Natural killer cell treated with Interleukin-12 subunit alpha and Interleukin-12 subunit beta and Interleukin-15 and Interleukin-18, amount 100 ng/mL, for 72 hours (primary cell): ENCODE measurements around the gene ATP1B3. TPM values are rescaled to one million over a fixed set of nuclear protein-coding genes. Genes with fewer than 3 reads are reported as not detected.
"Not testable (repeated sequence)": the region's sequence is repeated elsewhere in the genome, so short reads cannot be mapped to it uniquely, and the experiment has no call there.

Source experiments
- ATAC-seq, 2 donors: fragments of 150-1000 bp; cut with Tn5 transposase in 1 of 2; sonication (Bioruptor Pico), chemical (Tn5 transposase) in 1 of 2; 2 replicates each; pipeline ENCODE4 v1.10.0; 2021
- DNase-seq: peaks from one replicate; pipeline ENCODE4 v3.0.0; 2022; ENCODE audit warnings: low spot score
- H3K27ac Mint-ChIP-seq, 2 donors: 1 replicate in 1 of 2; 2 replicates in 1 of 2; pipeline ENCODE4 v1.8.0; 2022; ENCODE audit warnings: mixed read lengths in 2 of 2, mild to moderate bottlenecking in 1 of 2, moderate library complexity in 1 of 2
- H3K27me3 Mint-ChIP-seq, 2 donors: 1 replicate in 1 of 2; 2 replicates in 1 of 2; pipeline ENCODE4 v1.8.0; 2022; ENCODE audit warnings: mixed read lengths in 2 of 2
- H3K36me3 Mint-ChIP-seq: one replicate; pipeline ENCODE4 v1.8.0; 2022; ENCODE audit warnings: mixed read lengths
- H3K4me1 Mint-ChIP-seq, 2 donors: 1 replicate in 1 of 2; 2 replicates in 1 of 2; pipeline ENCODE4 v1.8.0; 2022; ENCODE audit warnings: low read depth in 2 of 2, mixed read lengths in 2 of 2, mild to moderate bottlenecking in 1 of 2
- H3K4me3 Mint-ChIP-seq: one replicate; pipeline ENCODE4 v1.8.0; 2022; ENCODE audit warnings: mixed read lengths
- H3K9me3 Mint-ChIP-seq: 2 replicates; pipeline ENCODE4 v1.8.0; 2022; ENCODE audit warnings: mixed read lengths
- total RNA-seq, 2 donors: library from RNA; stranded (reverse); gene quantifications; one replicate each; pipeline ENCODE4 v1.2.3, GENCODE V29; 2022

ATP1B3 gene
- 100 to 1,000 TPM; 135 to 166 TPM for total RNA-seq

DNA sequence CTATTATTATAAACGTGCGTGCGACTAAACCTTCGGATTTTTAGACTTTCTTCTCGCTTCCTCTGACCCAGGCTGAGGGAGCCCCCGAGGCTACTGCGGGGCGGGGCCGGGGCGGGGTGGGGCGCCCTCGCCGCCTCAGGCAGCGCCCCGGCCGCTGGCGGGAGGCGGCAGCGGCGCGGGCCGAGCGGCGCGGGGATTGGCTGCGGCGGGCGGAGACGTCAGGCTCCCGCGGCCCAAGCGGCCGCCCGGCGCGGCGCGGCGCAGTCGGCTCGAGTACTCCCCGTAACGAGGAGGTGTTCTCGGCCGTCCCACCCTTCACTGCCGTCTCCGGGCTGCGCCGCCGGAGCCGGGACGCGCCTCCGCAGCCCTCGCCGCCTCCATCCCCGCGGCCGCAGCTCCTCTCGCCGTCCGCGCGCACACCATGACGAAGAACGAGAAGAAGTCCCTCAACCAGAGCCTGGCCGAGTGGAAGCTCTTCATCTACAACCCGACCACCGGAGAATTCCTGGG is at the start of gene ATP1B3:
Gene ATP1B3, plus strand, starts transcription at position 263 of the 510 bp plus-strand sequence. Its CDS starts 159 bp downstream, at position 422.
- H3K27ac Mint-ChIP-seq: peak within 1 kb of the TSS; percentile 79 to 81
- DNase-seq (peak; percentile 91), ATAC-seq (peak; percentile 89 to 93)
- H3K36me3 Mint-ChIP-seq: no peaks in the 10 kb centered on the region
- H3K27me3 Mint-ChIP-seq: no peaks in the 10 kb centered on the region
- peaks cover 22 to 26% of the 10 kb centered on the region in 2 donors for H3K4me1 Mint-ChIP-seq
- H3K9me3 Mint-ChIP-seq: no peaks in the 10 kb centered on the region
- peak within 1 kb of the TSS; percentile 94 for H3K4me3 Mint-ChIP-seq

DNA sequence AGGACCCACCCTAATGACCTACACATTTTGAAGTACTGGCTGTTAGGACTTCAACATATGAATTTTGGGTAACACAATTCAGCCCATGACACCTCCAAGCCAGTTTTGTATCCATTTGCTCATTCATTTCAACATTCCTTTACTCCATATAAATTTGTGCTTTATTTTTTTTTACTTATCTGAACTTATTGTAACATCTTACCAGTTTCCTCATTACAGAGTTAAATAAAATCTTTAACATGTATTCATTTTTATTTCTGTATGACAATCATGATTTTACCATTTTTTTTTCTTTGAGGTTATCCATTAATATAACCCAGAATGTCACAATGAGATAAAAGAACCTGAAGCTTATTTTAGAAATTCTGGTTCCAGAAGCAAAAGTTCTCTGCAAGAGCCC is 48.0 kb upstream of the ATP1B3 start:
- ATAC-seq (no peak), DNase-seq (no peak)
- no peaks in the 10 kb centered on the region for H3K36me3 Mint-ChIP-seq
- no peak overlapping the region for H3K4me3 Mint-ChIP-seq
- H3K9me3 Mint-ChIP-seq: no peaks in the 10 kb centered on the region
- H3K27ac Mint-ChIP-seq: no peak overlapping the region
- peaks cover 0 to 3% of the 10 kb centered on the region in 2 donors for H3K4me1 Mint-ChIP-seq
- peaks cover 2 to 7% of the 10 kb centered on the region in 2 donors for H3K27me3 Mint-ChIP-seq

DNA sequence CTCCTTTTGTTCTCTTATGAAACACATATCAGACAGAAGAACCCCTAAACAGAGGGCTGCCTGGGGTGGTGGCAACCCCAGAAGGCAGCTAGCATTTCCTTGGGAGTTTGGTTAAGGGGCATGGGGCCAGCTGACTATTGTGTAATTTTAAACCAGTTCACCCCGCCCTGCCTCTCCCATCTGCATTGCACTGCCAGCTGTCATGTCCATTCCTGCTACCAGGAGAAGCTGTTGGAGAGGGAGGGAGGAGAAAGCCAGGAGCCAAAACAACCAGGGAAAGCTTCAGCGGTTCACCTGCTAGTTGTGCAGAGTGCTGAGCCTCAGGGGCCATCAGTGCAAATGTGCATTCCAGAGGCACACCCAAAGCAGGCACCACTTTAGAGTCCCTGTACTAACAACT is 47.6 kb upstream of the ATP1B3 start:
- H3K27ac Mint-ChIP-seq: no peak overlapping the region
- H3K27me3 Mint-ChIP-seq: peaks cover 2 to 7% of the 10 kb centered on the region in 2 donors
- DNase-seq: no peak

DNA sequence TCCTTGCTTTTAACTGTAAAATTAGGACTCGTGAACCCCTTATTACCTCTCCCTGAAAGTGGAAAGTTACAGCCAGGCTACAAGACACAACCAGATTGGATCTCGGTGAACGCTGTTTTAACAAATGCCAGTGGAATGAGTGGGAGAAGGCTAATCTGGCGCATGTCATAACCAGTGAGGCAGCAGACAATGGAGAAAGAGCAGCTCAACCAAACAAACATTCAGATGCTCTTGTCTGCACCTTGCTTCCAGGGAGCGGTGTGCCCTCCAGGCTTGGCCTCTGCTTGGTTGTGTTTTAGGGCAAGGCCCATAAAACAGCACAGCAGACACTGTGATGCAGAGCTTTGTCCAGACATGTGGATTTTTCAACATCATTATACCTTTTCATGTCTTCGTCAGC is 45.9 kb upstream of the ATP1B3 start:
- DNase-seq (no peak), ATAC-seq (no peak)
- Mint-ChIP-seq H3K4me1 (peaks cover 0 to 3% of the 10 kb centered on the region in 2 donors), H3K9me3 (peaks cover 5% of the 10 kb centered on the region), H3K27me3 (peaks cover 2 to 7% of the 10 kb centered on the region in 2 donors), H3K36me3 (no peaks in the 10 kb centered on the region), H3K27ac (no peak overlapping the region), H3K4me3 (no peak overlapping the region)

More for the DNA sequence above, 47.6 kb upstream of the ATP1B3 start:
- Mint-ChIP-seq H3K4me3 (no peak overlapping the region), H3K9me3 (no peaks in the 10 kb centered on the region), H3K4me1 (peaks cover 0 to 3% of the 10 kb centered on the region in 2 donors), H3K36me3 (no peaks in the 10 kb centered on the region)
- ATAC-seq: no peak

DNA sequence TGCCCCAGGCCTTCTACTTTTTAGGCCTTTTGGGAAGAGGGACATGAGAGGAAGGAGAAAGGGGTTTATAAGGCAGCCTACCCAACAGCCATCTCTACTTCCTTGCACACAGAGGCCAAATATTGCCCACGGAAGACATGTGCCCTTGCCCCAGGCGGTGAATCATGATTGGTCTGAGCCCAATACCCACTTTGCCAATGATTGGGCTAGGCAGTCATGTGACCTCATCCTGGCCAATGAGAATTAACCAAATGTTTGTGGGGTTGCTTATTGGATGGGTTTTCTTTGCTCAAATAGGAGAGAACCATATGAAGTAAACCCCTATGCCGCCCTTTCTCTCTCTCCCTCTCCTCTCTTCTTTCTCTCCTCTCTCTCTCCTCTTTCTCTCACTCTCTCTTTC is 42.2 kb upstream of the ATP1B3 start:
- no peak overlapping the region for H3K27ac Mint-ChIP-seq

DNA sequence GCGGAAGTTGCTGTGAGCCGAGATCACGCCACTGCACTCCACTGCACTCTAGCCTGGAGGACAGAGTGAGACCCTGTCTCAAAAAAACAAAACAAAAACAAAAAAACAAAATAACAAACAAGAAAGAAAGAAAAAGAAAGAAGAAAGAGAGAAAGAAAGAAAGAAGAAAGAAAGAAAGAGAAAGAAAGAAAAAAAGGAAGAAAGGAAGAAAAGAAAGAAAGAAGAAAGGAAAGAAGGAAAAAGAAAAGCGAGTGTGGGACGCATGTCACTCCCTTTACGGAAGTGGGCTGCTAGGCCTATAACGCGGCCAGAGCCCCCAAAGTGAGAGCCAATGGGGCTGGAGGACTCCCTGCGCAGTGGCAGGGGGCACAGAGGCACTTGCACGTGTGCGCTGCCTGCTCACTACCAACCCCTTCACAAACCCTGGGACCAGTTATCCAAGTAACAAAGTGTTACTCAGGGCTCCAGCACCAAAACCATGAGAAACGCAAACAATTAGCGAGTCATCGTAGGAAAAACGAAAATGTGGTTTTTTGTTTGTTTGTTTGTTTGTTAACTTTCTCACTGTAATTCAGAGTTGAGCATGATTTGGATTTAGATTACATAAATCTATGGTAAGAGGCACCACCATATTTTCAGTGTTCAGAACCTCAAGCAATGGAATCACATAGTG is 40.8 kb upstream of the ATP1B3 start:
- Mint-ChIP-seq H3K27ac (no peak overlapping the region), H3K27me3 (peaks cover 2 to 7% of the 10 kb centered on the region in 2 donors), H3K4me1 (peaks cover 0 to 3% of the 10 kb centered on the region in 2 donors), H3K9me3 (peaks cover 5% of the 10 kb centered on the region), H3K4me3 (no peak overlapping the region), H3K36me3 (no peaks in the 10 kb centered on the region)
- DNase-seq: no peak
- no peak for ATAC-seq

More for the DNA sequence above, 42.2 kb upstream of the ATP1B3 start:
- peaks cover 5% of the 10 kb centered on the region for H3K9me3 Mint-ChIP-seq
- H3K36me3 Mint-ChIP-seq: no peaks in the 10 kb centered on the region
- H3K4me1 Mint-ChIP-seq: peaks cover 0 to 3% of the 10 kb centered on the region in 2 donors
- no peak overlapping the region for H3K4me3 Mint-ChIP-seq
- DNase-seq (no peak), ATAC-seq (no peak)
- H3K27me3 Mint-ChIP-seq: peaks cover 2 to 7% of the 10 kb centered on the region in 2 donors

DNA sequence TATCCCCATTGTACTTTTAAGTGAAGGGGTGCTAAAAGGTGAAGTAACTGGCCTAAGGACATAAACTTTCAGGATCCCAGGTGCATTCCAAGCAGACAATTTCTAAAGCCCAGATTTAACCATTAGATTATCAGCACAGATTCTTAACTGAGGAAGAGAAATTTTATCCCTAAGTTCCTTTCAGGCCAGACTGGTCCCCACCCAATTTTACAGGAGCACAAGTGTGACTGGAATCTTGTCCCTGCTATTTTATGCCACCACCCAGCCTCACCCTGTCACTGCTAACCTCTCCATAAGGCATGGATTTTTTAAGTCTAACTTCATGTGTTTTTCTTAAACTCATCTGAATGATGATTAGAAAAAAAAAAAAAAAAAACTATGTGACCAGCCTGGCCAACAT is 37.1 kb upstream of the ATP1B3 start:
- no peak for DNase-seq
- no peak for ATAC-seq
- Mint-ChIP-seq H3K4me3 (no peak overlapping the region), H3K27ac (no peak overlapping the region), H3K4me1 (no peaks in the 10 kb centered on the region), H3K36me3 (no peaks in the 10 kb centered on the region), H3K9me3 (peaks cover 4% of the 10 kb centered on the region), H3K27me3 (peaks cover 0 to 2% of the 10 kb centered on the region in 2 donors)

DNA sequence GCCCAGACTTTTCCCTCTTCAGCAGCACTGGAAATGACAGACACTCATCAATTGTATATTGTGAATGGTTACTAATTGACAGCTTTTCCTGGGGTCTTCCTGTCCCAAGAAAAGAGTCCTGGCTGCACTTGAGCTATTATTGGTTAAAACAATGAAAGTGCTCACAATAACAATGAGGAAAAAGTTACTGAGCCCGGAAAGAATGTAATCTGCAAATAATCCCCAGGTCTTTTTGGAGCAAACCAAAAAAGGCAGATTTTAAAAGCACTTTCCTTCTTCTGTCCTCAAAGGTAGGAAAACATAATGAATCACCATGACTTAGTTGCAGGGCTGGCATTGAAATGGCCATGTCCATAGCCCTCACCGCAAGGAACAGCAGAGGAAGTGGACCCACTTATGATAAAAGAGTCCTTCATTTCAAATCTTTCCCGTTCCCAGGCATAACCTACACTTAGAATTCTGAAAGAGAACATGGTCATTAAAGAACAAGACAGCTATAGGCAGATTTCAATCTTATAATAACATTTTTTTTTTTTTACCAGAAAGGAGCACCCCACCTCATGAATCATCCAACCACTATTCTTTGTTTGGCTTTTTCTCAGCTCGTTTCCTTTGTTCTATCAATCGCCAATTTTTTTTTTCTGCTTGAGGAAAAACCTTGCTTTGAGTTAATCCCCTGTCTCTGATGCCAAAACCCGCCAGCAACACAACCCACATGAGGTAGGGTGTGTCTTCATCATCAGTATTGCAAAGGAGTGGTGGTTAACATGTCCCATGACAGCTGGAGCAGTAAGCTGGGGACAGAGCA is 35.5 kb upstream of the ATP1B3 start:
- Mint-ChIP-seq H3K4me1 (no peaks in the 10 kb centered on the region), H3K27ac (no peak overlapping the region), H3K36me3 (no peaks in the 10 kb centered on the region), H3K9me3 (no peaks in the 10 kb centered on the region), H3K4me3 (no peak overlapping the region), H3K27me3 (peaks cover 0 to 2% of the 10 kb centered on the region in 2 donors)
- DNase-seq: no peak
- no peak for ATAC-seq

DNA sequence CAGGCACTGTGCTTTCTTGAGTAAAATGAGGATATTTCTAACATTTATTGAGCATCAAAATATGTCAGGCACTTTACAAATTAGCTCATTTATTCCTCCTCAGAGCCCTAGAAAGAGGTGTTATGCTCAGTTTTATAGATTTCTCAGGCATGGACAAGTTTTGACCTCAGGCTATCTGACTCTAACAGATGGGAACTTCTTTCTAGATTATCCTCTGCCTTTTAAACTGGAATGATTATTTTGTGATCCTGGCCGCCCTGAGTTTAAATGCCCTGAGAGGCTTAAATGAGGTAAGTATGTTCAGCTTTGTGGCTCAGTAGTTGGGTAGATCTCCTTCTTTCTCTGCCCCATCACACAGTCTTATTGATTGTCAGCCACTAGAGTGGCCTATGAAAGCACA is 32.3 kb upstream of the ATP1B3 start:
- Mint-ChIP-seq H3K36me3 (no peaks in the 10 kb centered on the region), H3K27me3 (peaks cover 0 to 2% of the 10 kb centered on the region in 2 donors), H3K4me3 (no peak overlapping the region), H3K4me1 (no peaks in the 10 kb centered on the region), H3K27ac (no peak overlapping the region), H3K9me3 (no peaks in the 10 kb centered on the region)
- ATAC-seq: no peak
- DNase-seq: no peak

DNA sequence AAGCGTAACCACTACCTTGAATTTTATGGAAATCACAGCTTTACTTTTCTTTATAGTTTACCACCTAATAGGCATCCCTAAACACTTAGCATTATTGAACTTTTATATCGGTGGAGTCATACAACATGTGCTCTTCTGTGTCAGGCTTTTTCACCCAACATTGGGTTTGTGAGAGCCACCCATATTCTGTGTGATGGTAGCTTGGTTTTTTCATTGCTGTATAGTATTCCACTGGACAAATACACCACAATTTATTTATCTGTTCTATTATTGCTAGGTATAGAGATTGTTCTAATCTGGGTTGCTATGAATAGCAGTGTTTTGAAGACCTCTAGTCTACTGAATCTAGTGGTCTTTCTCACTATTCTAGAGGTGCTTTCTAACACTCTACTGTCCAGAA is 31.6 kb upstream of the ATP1B3 start:
- H3K27me3 Mint-ChIP-seq: peaks cover 0 to 2% of the 10 kb centered on the region in 2 donors
- no peaks in the 10 kb centered on the region for H3K9me3 Mint-ChIP-seq
- no peak overlapping the region for H3K4me3 Mint-ChIP-seq
- DNase-seq (no peak), ATAC-seq (no peak)
- no peaks in the 10 kb centered on the region for H3K36me3 Mint-ChIP-seq
- H3K27ac Mint-ChIP-seq: no peak overlapping the region
- H3K4me1 Mint-ChIP-seq: no peaks in the 10 kb centered on the region

DNA sequence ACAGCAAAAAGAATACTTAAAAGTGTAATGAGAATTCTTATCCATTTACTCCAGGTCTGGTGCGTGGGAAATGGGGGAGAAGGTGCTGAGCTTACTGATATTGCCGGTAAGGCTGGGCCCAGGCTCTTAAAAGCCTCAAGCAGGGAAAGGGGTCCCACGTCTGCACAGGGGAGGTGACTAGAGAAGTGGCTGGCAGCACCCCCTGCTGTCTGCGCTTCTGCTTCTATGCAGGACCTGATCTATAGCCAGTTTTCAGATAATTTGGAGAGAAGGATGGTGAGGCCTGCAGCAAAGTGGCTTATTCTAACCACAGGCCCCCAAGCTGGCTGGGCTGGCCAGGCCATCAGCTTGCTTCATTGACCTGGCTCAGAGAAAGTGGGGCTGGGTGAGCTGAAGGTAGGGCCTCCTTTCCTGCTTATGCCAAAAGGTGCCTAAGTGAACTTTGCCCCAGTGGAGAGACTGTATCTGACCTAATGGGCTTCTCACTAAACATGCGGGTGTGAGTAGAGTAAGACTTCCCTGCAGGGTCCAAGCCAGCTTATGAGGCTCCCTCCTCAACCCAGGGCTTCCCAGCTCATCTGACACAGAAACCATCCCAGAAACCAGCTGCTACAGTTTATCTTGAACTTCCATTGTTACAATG is 30.9 kb upstream of the ATP1B3 start:
- ATAC-seq (no peak), DNase-seq (no peak)
- Mint-ChIP-seq H3K9me3 (no peaks in the 10 kb centered on the region), H3K4me3 (no peak overlapping the region), H3K27me3 (peaks cover 0 to 2% of the 10 kb centered on the region in 2 donors), H3K4me1 (no peaks in the 10 kb centered on the region), H3K27ac (no peak overlapping the region), H3K36me3 (no peaks in the 10 kb centered on the region)

DNA sequence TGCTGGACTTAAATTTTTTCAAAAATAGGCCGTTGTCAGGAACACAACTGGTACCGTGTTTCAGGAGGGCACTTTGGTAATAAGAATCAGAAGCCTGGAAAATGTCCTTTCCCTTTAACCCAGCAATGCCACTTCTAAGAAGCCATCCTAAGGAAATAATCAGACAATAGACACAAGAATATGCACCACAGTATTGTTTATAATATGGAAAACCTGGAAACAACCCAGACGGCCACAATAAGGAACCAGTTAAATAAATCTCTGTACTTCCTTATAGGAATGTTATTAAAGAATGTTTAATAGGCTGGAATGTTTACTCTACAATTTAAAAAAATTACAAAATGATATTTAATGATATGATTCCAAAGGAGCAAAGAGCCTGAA is 30.4 kb upstream of the ATP1B3 start:
- no peak overlapping the region for H3K4me3 Mint-ChIP-seq
- H3K4me1 Mint-ChIP-seq: no peaks in the 10 kb centered on the region
- DNase-seq: no peak
- no peaks in the 10 kb centered on the region for H3K27me3 Mint-ChIP-seq
- no peak for ATAC-seq
- H3K27ac Mint-ChIP-seq: no peak overlapping the region
- H3K9me3 Mint-ChIP-seq: no peaks in the 10 kb centered on the region
- no peaks in the 10 kb centered on the region for H3K36me3 Mint-ChIP-seq

DNA sequence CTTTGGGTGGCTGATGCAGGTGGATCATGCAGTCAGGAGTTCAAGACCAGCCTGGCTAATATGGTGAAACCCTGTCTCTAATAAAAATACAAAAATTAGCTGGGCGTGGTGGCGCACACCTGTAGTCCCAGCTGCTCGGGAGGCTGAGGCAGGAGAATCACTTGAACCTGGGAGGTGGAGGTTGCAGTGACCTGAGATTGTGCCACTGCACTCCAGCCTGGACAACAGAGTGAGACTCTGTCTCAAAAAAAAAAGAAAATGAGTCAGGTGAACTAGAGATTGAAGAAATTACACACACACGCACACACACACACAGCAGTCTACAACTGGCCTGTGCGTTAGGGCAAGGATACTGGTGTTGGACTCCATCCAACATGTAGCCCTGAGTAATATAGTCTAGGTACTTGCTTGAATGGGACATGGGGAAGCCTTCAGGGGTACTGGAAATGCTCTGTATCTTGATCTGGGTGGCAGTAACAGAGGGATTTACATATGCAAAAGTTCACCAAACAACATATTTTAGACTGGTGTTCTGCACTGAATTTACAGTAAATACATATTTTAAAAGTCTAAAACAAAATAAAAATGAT is 28.2 kb upstream of the ATP1B3 start:
- not testable (repeated sequence) for ATAC-seq, DNase-seq, H3K9me3 Mint-ChIP-seq, H3K27ac Mint-ChIP-seq, H3K36me3 Mint-ChIP-seq, H3K4me3 Mint-ChIP-seq, H3K4me1 Mint-ChIP-seq
- peaks cover 0 to 12% of the 10 kb centered on the region in 2 donors for H3K27me3 Mint-ChIP-seq
